Coronary artery (tissue), 2 donors: ENCODE measurements around the gene RBM47.

Experiments used
- DNase-seq: peaks from one replicate; pipeline ENCODE4 v3.0.0-alpha.2; 2017; ENCODE audit warnings: low spot score
- H3K27ac ChIP-seq, 2 donors: fragments of 200-600 bp; sonication (generic); one replicate each; pipeline ENCODE4 v1.5.1; 2016 to 2019
- H3K4me3 ChIP-seq: fragments of 200-600 bp; sonication (generic); 2 replicates; pipeline ENCODE4 v1.5.1; 2016; ENCODE audit warnings: mild to moderate bottlenecking, moderate library complexity
- CTCF ChIP-seq: fragments of 200-600 bp; sonication (generic); IDR thresholded peaks from one replicate; pipeline ENCODE4 v1.5.1; 2019; ENCODE audit warnings: antibody characterized with exemption

The RBM47 gene

GRCh38 chr4:40587826-40588225 lies 41.8 kb downstream of the RBM47 start:
- Histone ChIP-seq H3K27ac (peak overlapping the region in 1 of 2 donors; percentile 70), H3K4me3 (no peak overlapping the region)
- TF ChIP-seq CTCF: no peak
- DNase-seq: no peak

- no peak overlapping the region for H3K4me3 ChIP-seq
- peak overlapping the region in 1 of 2 donors; percentile 70 for H3K27ac ChIP-seq
- TF ChIP-seq CTCF: no peak
- no peak for DNase-seq
Measured at GRCh38 chr4:40587351-40587750, 42.3 kb downstream of the RBM47 start.

- peak overlapping the region in 1 of 2 donors; percentile 70 for H3K27ac ChIP-seq
- no peak for TF ChIP-seq CTCF
- no peak overlapping the region for H3K4me3 ChIP-seq
- DNase-seq: no peak
Measured at GRCh38 chr4:40586729-40587128, 42.9 kb downstream of the RBM47 start.

- no peak for DNase-seq
- no peak for TF ChIP-seq CTCF
- Histone ChIP-seq H3K27ac (peak overlapping the region in 1 of 2 donors; percentile 70), H3K4me3 (no peak overlapping the region)
Measured at GRCh38 chr4:40586034-40586433, 43.6 kb downstream of the RBM47 start.

GRCh38 chr4:40585201-40585799 lies 44.4 kb downstream of the RBM47 start:
- Histone ChIP-seq H3K4me3 (no peak overlapping the region), H3K27ac (peak overlapping the region in 1 of 2 donors; percentile 70)
- no peak for TF ChIP-seq CTCF
- no peak for DNase-seq

GRCh38 chr4:40584517-40585141 lies 45.0 kb downstream of the RBM47 start:
- DNase-seq: no peak
- no peak for TF ChIP-seq CTCF
- H3K4me3 ChIP-seq: no peak overlapping the region
- H3K27ac ChIP-seq: no peak overlapping the region

- Histone ChIP-seq H3K27ac (no peak overlapping the region), H3K4me3 (no peak overlapping the region)
- no peak for TF ChIP-seq CTCF
- no peak for DNase-seq
Measured at GRCh38 chr4:40583850-40584439, 45.7 kb downstream of the RBM47 start.
